Testis (tissue), 3 donors: Measurements from ENCODE around the gene SFXN4. TPM values are rescaled to one million over a fixed set of nuclear protein-coding genes. Genes with fewer than 3 reads are reported as not detected.

ENCODE experiments used
- DNase-seq: peaks from one replicate; pipeline ENCODE4 v3.0.0-alpha.2; 2019
- H3K27ac ChIP-seq, 2 donors: fragments of 200-600 bp; sonication (generic); one replicate each; pipeline ENCODE4 v1.5.1; 2019
- H3K27me3 ChIP-seq: fragments of 200-600 bp; sonication (generic); one replicate; pipeline ENCODE4 v1.5.1; 2019
- H3K36me3 ChIP-seq: fragments of 200-600 bp; sonication (generic); one replicate; pipeline ENCODE4 v1.5.1; 2017; ENCODE audit warnings: low read depth; ENCODE audit errors: missing control alignments
- H3K4me1 ChIP-seq: fragments of 200-600 bp; sonication (generic); one replicate; pipeline ENCODE4 v1.5.1; 2019
- H3K4me3 ChIP-seq, 2 donors: fragments of 200-600 bp; sonication (generic); one replicate each; pipeline ENCODE4 v1.5.1; 2017 to 2019
- H3K9me3 ChIP-seq: fragments of 200-600 bp; sonication (generic); one replicate; pipeline ENCODE4 v1.5.1; 2017
- CTCF ChIP-seq, 3 experiments: fragments of 450-650 bp in 2 of 3; fragments of 200-600 bp in 1 of 3; sonication (generic) in 1 of 3; IDR thresholded peaks; one replicate each; pipeline ENCODE4 v1.5.1; 2016 to 2019; ENCODE audit warnings: antibody characterized with exemption in 3 of 3, mild to moderate bottlenecking in 2 of 3, moderate library complexity in 1 of 3
- POLR2A ChIP-seq: fragments of 450-650 bp; IDR thresholded peaks from one replicate; pipeline ENCODE4 v1.6.1; 2017; ENCODE audit warnings: antibody characterized with exemption, mild to moderate bottlenecking, moderate library complexity
- WGBS, 2 donors: methylation state at CpG; one replicate each; pipeline ENCODE4 v1.1.5; 2018; 5-methylcytosine and 5-hydroxymethylcytosine counted together
- intact Hi-C: fragments of 100-400 bp; cut with DNase I; formaldehyde crosslinking; loops from one replicate; pipeline ENCODE4 v1.15.1; 2023; ENCODE audit warnings: low total_unique reads
- polyA plus RNA-seq: library from polyadenylated mRNA; stranded (reverse); fragments of 350-450 nt; fragmentation: Illumina TruSeq; extraction: RNeasy Lipid Tissue Mini Kit (QIAGEN cat#74804); gene quantifications from one replicate; pipeline ENCODE4 v1.2.3, GENCODE V29; 2014; ENCODE audit warnings: low read depth, low replicate concordance; ENCODE audit not compliant: insufficient read depth
- total RNA-seq, 2 donors: library from RNA; depleted of rRNA; stranded (reverse); fragments of >200 nt; gene quantifications; one replicate each; pipeline ENCODE4 v1.2.3, GENCODE V29; 2016

The SFXN4 gene
- total and polyA plus RNA-seq, 3 donors from 2014 or later = 12.8 to 57.5 (median 16.6) TPM

- Histone ChIP-seq H3K4me3 (no peak overlapping the region), H3K9me3 (no peaks in the 10 kb centered on the region), H3K27ac (no peak overlapping the region), H3K36me3 (no peaks in the 10 kb centered on the region), H3K4me1 (peaks cover 15% of the 10 kb centered on the region), H3K27me3 (no peaks in the 10 kb centered on the region)
- intact Hi-C loops = no loop called here
- DNase-seq = no peak
- TF ChIP-seq CTCF (IDR thresholded peaks at IDR 0.05) (no peak), POLR2A (no peak)
- 76 to 80% methylated on average over 8 of the region's 8 CpGs for WGBS, 2 donors
These were observed 1.5 kb upstream of the SFXN4 start for GRCh38 chr10:119167041-119167440.

DNA sequence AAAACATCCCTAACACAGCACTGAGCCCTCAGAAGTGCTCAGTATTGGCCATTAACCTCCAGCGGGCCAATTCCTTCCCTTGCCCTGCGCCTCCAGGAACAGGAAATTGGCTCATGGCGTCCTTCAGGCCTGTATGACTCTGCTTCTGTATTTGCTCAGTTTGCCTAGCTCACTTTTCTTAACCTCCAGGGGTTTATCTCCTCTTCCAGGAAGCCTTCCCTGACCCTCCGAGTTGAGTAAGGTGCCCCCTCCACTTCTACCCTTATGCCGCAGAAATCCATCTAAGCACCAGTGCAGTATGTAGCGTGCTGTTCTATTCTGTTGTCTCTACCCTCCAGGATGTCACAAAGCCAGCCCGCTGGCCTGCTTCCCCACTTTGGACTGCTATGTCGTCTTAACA, 1.1 kb upstream of the SFXN4 start:
- H3K36me3 ChIP-seq = no peaks in the 10 kb centered on the region
- DNase-seq = no peak
- no peaks in the 10 kb centered on the region for H3K27me3 ChIP-seq
- peaks cover 15% of the 10 kb centered on the region for H3K4me1 ChIP-seq
- intact Hi-C loops = no loop called here
- no peaks in the 10 kb centered on the region for H3K9me3 ChIP-seq
- 67 to 69% methylated on average over 8 of the region's 8 CpGs for WGBS, 2 donors
- H3K4me3 ChIP-seq = no peak overlapping the region
- no peak for TF ChIP-seq CTCF (IDR thresholded peaks at IDR 0.05)
- H3K27ac ChIP-seq = peak overlapping the region in 1 of 2 donors; percentile 91

DNA sequence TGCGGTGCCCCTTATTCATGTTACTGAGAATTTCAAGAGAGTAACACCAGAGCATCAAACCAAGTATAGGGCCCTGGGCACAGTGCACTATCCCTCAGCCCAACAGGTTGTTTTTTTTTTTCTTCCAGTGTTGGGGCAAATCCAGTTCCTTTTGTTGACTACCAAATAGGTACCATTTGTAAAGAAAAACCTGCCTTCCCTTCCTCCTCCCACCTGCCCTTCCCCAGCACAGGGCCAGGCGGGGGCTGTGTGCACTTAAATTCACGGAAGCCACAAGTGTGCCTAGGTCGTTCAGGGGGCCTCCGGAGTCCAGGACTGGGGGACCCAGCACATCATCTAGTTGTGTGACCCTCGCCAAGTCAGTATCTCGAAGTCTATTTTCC, 595 bp upstream of the SFXN4 start:
- H3K4me1 ChIP-seq = peaks cover 15% of the 10 kb centered on the region
- no peaks in the 10 kb centered on the region for H3K9me3 ChIP-seq
- TF ChIP-seq POLR2A (no peak), CTCF (IDR thresholded peaks at IDR 0.05) (no peak)
- H3K36me3 ChIP-seq = no peaks in the 10 kb centered on the region
- intact Hi-C loops = no loop called here
- no peak for DNase-seq
- WGBS, 2 donors = 44 to 56% methylated on average over 7 of the region's 7 CpGs
- peak overlapping the region; percentile 79 to 83 for H3K4me3 ChIP-seq
- H3K27me3 ChIP-seq = no peaks in the 10 kb centered on the region
- H3K27ac ChIP-seq = peak overlapping the region; percentile 64 to 91

- H3K27ac ChIP-seq = no peak overlapping the region
These were observed 2.9 kb downstream of the SFXN4 start for GRCh38 chr10:119162452-119163092.

More at GRCh38 chr10:119162452-119163092, 2.9 kb downstream of the SFXN4 start:
- no peak overlapping the region for H3K4me3 ChIP-seq
- H3K36me3 ChIP-seq = no peaks in the 10 kb centered on the region
- no peak for DNase-seq
- 94% methylated on average over 5 of the region's 5 CpGs for WGBS, 2 donors
- intact Hi-C loops = no loop called here
- H3K27me3 ChIP-seq = no peaks in the 10 kb centered on the region
- TF ChIP-seq POLR2A (no peak), CTCF (IDR thresholded peaks at IDR 0.05) (no peak)
- no peaks in the 10 kb centered on the region for H3K9me3 ChIP-seq
- peaks cover 15% of the 10 kb centered on the region for H3K4me1 ChIP-seq
